T-helper 2 cell treated with Interferon-gamma antibody and Interleukin-4, amounts not matched to agents 5 μg/mL and 100 μg/mL, for 36 hours (primary cell): ENCODE data around the gene ASS1.

Experiments
- DNase-seq: peaks from one replicate; pipeline ENCODE4 v3.0.0; 2021; ENCODE audit warnings: low spot score
- H3K27ac Mint-ChIP-seq: one replicate; pipeline ENCODE4 v1.8.0; 2021; ENCODE audit warnings: mild to moderate bottlenecking, mixed read lengths
- H3K27me3 Mint-ChIP-seq: one replicate; pipeline ENCODE4 v1.8.0; 2021; ENCODE audit warnings: low read depth, mixed read lengths
- H3K36me3 Mint-ChIP-seq: one replicate; pipeline ENCODE4 v1.8.0; 2021; ENCODE audit warnings: low read depth, mixed read lengths
- H3K4me1 Mint-ChIP-seq: one replicate; pipeline ENCODE4 v1.8.0; 2021; ENCODE audit warnings: low read depth, mixed read lengths
- H3K4me3 Mint-ChIP-seq: one replicate; pipeline ENCODE4 v1.8.0; 2022; ENCODE audit warnings: mild to moderate bottlenecking, moderate library complexity, mixed read lengths
- H3K9me3 Mint-ChIP-seq: one replicate; pipeline ENCODE4 v1.8.0; 2021; ENCODE audit warnings: mixed read lengths

Gene ASS1

GRCh38 chr9:130491830-130492482, 47.2 kb downstream of the ASS1 start:
- DNase-seq: no peak
- Mint-ChIP-seq H3K9me3 (peaks cover 5% of the 10 kb centered on the region), H3K4me1 (no peaks in the 10 kb centered on the region), H3K27me3 (no peaks in the 10 kb centered on the region), H3K4me3 (no peak overlapping the region), H3K27ac (no peak overlapping the region), H3K36me3 (no peaks in the 10 kb centered on the region)

GRCh38 chr9:130493021-130493420, 48.3 kb downstream of the ASS1 start:
- H3K9me3 Mint-ChIP-seq: peaks cover 5% of the 10 kb centered on the region
- no peak for DNase-seq
- H3K27me3 Mint-ChIP-seq: no peaks in the 10 kb centered on the region
- no peak overlapping the region for H3K27ac Mint-ChIP-seq
- no peak overlapping the region for H3K4me3 Mint-ChIP-seq
- H3K36me3 Mint-ChIP-seq: no peaks in the 10 kb centered on the region
- H3K4me1 Mint-ChIP-seq: no peaks in the 10 kb centered on the region

- Mint-ChIP-seq H3K9me3 (peaks cover 5% of the 10 kb centered on the region), H3K36me3 (no peaks in the 10 kb centered on the region), H3K27ac (no peak overlapping the region), H3K27me3 (no peaks in the 10 kb centered on the region), H3K4me1 (no peaks in the 10 kb centered on the region), H3K4me3 (no peak overlapping the region)
- no peak for DNase-seq
Measured at GRCh38 chr9:130493476-130493875, 48.7 kb downstream of the ASS1 start.

- no peak for DNase-seq
- H3K4me1 Mint-ChIP-seq: no peaks in the 10 kb centered on the region
- no peak overlapping the region for H3K4me3 Mint-ChIP-seq
- H3K36me3 Mint-ChIP-seq: no peaks in the 10 kb centered on the region
- H3K9me3 Mint-ChIP-seq: peaks cover 5% of the 10 kb centered on the region
- no peak overlapping the region for H3K27ac Mint-ChIP-seq
- H3K27me3 Mint-ChIP-seq: no peaks in the 10 kb centered on the region
Measured at GRCh38 chr9:130495067-130495466, 50.3 kb downstream of the ASS1 start.

- Mint-ChIP-seq H3K4me3 (no peak overlapping the region), H3K36me3 (no peaks in the 10 kb centered on the region), H3K9me3 (peaks cover 5% of the 10 kb centered on the region), H3K27me3 (no peaks in the 10 kb centered on the region), H3K4me1 (no peaks in the 10 kb centered on the region), H3K27ac (no peak overlapping the region)
- DNase-seq: no peak
Measured at GRCh38 chr9:130497139-130497538, 52.4 kb downstream of the ASS1 start.

GRCh38 chr9:130498298-130498917, 53.6 kb downstream of the ASS1 start:
- Mint-ChIP-seq H3K9me3 (peaks cover 5% of the 10 kb centered on the region), H3K4me1 (no peaks in the 10 kb centered on the region), H3K27me3 (no peaks in the 10 kb centered on the region), H3K27ac (no peak overlapping the region), H3K4me3 (no peak overlapping the region), H3K36me3 (no peaks in the 10 kb centered on the region)
- no peak for DNase-seq

GRCh38 chr9:130498918-130499698, 54.3 kb downstream of the ASS1 start:
- no peaks in the 10 kb centered on the region for H3K27me3 Mint-ChIP-seq
- DNase-seq: no peak
- H3K36me3 Mint-ChIP-seq: no peaks in the 10 kb centered on the region
- no peak overlapping the region for H3K27ac Mint-ChIP-seq
- peaks cover 5% of the 10 kb centered on the region for H3K9me3 Mint-ChIP-seq
- H3K4me3 Mint-ChIP-seq: no peak overlapping the region
- no peaks in the 10 kb centered on the region for H3K4me1 Mint-ChIP-seq

GRCh38 chr9:130499804-130500263, 55.1 kb downstream of the ASS1 start:
- Mint-ChIP-seq H3K4me1 (no peaks in the 10 kb centered on the region), H3K27ac (no peak overlapping the region), H3K36me3 (no peaks in the 10 kb centered on the region), H3K4me3 (no peak overlapping the region), H3K9me3 (peaks cover 4% of the 10 kb centered on the region), H3K27me3 (no peaks in the 10 kb centered on the region)
- no peak for DNase-seq

- no peak for DNase-seq
- H3K27ac Mint-ChIP-seq: no peak overlapping the region
- H3K4me3 Mint-ChIP-seq: no peak overlapping the region
- no peaks in the 10 kb centered on the region for H3K36me3 Mint-ChIP-seq
- no peaks in the 10 kb centered on the region for H3K9me3 Mint-ChIP-seq
- no peaks in the 10 kb centered on the region for H3K27me3 Mint-ChIP-seq
- H3K4me1 Mint-ChIP-seq: no peaks in the 10 kb centered on the region
Measured at GRCh38 chr9:130500340-130501180, 55.8 kb downstream of the ASS1 start.

GRCh38 chr9:130501639-130502038, 56.9 kb downstream of the ASS1 start:
- DNase-seq: no peak
- no peak overlapping the region for H3K27ac Mint-ChIP-seq
- H3K36me3 Mint-ChIP-seq: no peaks in the 10 kb centered on the region
- no peaks in the 10 kb centered on the region for H3K27me3 Mint-ChIP-seq
- no peak overlapping the region for H3K4me3 Mint-ChIP-seq
- no peaks in the 10 kb centered on the region for H3K9me3 Mint-ChIP-seq
- no peaks in the 10 kb centered on the region for H3K4me1 Mint-ChIP-seq

- Mint-ChIP-seq H3K4me1 (no peaks in the 10 kb centered on the region), H3K9me3 (no peaks in the 10 kb centered on the region), H3K27ac (no peak overlapping the region), H3K36me3 (no peaks in the 10 kb centered on the region), H3K27me3 (peaks cover 2% of the 10 kb centered on the region), H3K4me3 (no peak overlapping the region)
- DNase-seq: no peak
Measured at GRCh38 chr9:130508218-130508617, 63.5 kb downstream of the ASS1 start.

GRCh38 chr9:130512199-130512598, 67.4 kb downstream of the ASS1 start:
- Mint-ChIP-seq H3K36me3 (no peaks in the 10 kb centered on the region), H3K4me1 (no peaks in the 10 kb centered on the region), H3K9me3 (no peaks in the 10 kb centered on the region), H3K27me3 (peaks cover 2% of the 10 kb centered on the region), H3K27ac (no peak overlapping the region), H3K4me3 (no peak overlapping the region)
- DNase-seq: no peak

- H3K4me3 Mint-ChIP-seq: no peak overlapping the region
- H3K9me3 Mint-ChIP-seq: no peaks in the 10 kb centered on the region
- peaks cover 2% of the 10 kb centered on the region for H3K27me3 Mint-ChIP-seq
- no peaks in the 10 kb centered on the region for H3K36me3 Mint-ChIP-seq
- H3K27ac Mint-ChIP-seq: no peak overlapping the region
- no peaks in the 10 kb centered on the region for H3K4me1 Mint-ChIP-seq
- DNase-seq: no peak
Measured at GRCh38 chr9:130513078-130513477, 68.3 kb downstream of the ASS1 start.

GRCh38 chr9:130518233-130518632, 73.5 kb downstream of the ASS1 start:
- no peaks in the 10 kb centered on the region for H3K27me3 Mint-ChIP-seq

More at GRCh38 chr9:130518233-130518632, 73.5 kb downstream of the ASS1 start:
- H3K27ac Mint-ChIP-seq: no peak overlapping the region
- no peak overlapping the region for H3K4me3 Mint-ChIP-seq
- H3K36me3 Mint-ChIP-seq: no peaks in the 10 kb centered on the region
- no peaks in the 10 kb centered on the region for H3K4me1 Mint-ChIP-seq
- DNase-seq: no peak
- no peaks in the 10 kb centered on the region for H3K9me3 Mint-ChIP-seq
